HepG2 (cell line): Measurements from ENCODE around the gene POU2F1.

ENCODE experiments used
- CHCHD3 ChIP-seq: sonication (generic); formaldehyde crosslinking; IDR thresholded peaks from 2 replicates; pipeline ENCODE4 v1.8.0; 2022; ENCODE audit warnings: mild to moderate bottlenecking, missing genetic modification reagents, moderate library complexity
- HNRNPH1 ChIP-seq: fragments of 200-400 bp; formaldehyde crosslinking; optimal IDR thresholded peaks from 2 replicates; pipeline ENCODE3; 2017; ENCODE audit warnings: mild to moderate bottlenecking, low read depth, low read length
- NR3C1 ChIP-seq: sonication (generic); formaldehyde crosslinking; IDR thresholded peaks from 2 replicates; pipeline ENCODE4 v1.4.0; 2020; ENCODE audit warnings: missing genetic modification reagents
- POLR2AphosphoS5 ChIP-seq: IDR thresholded peaks from 2 replicates; pipeline ENCODE4 v1.6.1; 2012; ENCODE audit warnings: low read depth, low read length
- SETDB1 ChIP-seq: sonication (generic); formaldehyde crosslinking; IDR thresholded peaks from 2 replicates; pipeline ENCODE4 v1.5.1; 2020; ENCODE audit warnings: missing genetic modification reagents, mild to moderate bottlenecking, borderline replicate concordance
- SNAPC5 ChIP-seq: sonication (generic); formaldehyde crosslinking; IDR thresholded peaks from 2 replicates; pipeline ENCODE4 v1.8.1; 2023; ENCODE audit warnings: mild to moderate bottlenecking, missing genetic modification reagents, borderline replicate concordance
- ZNF609 ChIP-seq: sonication (generic); formaldehyde crosslinking; IDR thresholded peaks from 2 replicates; pipeline ENCODE4 v1.4.0; 2020; ENCODE audit warnings: mild to moderate bottlenecking, missing genetic modification reagents, borderline replicate concordance

GRCh38 chr1:167276969-167277368 is 56.3 kb downstream of the POU2F1 start:
- TF ChIP-seq HNRNPH1 (no peak), SNAPC5 (CRISPR knock-in tag) (no peak), SETDB1 (no peak), CHCHD3 (CRISPR knock-in tag) (no peak), ZNF609 (CRISPR knock-in tag) (no peak), NR3C1 (no peak), POLR2AphosphoS5 (no peak)
